NB4 (cell line): ENCODE measurements around the gene WASF3.

Source experiments
- POLR2A ChIP-seq: IDR thresholded peaks from 2 replicates; pipeline ENCODE4 v1.6.1; 2011; ENCODE audit warnings: mild to moderate bottlenecking; ENCODE audit not compliant: insufficient read length; ENCODE audit errors: extremely low read depth
- TF ChIP-seq, protein P1 (sequence below): IDR thresholded peaks from one replicate; pipeline ENCODE4 v1.5.1; 2012; ENCODE audit warnings: low read depth, low read length

DNA sequence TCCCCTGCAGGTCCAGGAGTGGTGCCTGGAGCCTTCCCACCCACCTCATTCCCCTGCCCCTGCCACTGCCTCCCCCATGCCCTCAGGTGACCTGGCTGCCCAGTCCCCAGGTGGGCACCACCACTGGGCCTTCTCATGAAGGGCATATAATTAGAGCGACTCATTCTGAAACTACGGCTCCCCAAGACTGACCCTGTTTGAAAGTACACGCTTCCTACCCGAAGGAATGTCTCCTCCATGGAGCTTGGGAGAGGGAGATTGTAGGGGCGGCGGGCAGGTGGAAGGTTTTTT, 150.5 kb downstream of the WASF3 start:
- no peak for TF ChIP-seq POLR2A
- TF ChIP-seq, protein P1, sequence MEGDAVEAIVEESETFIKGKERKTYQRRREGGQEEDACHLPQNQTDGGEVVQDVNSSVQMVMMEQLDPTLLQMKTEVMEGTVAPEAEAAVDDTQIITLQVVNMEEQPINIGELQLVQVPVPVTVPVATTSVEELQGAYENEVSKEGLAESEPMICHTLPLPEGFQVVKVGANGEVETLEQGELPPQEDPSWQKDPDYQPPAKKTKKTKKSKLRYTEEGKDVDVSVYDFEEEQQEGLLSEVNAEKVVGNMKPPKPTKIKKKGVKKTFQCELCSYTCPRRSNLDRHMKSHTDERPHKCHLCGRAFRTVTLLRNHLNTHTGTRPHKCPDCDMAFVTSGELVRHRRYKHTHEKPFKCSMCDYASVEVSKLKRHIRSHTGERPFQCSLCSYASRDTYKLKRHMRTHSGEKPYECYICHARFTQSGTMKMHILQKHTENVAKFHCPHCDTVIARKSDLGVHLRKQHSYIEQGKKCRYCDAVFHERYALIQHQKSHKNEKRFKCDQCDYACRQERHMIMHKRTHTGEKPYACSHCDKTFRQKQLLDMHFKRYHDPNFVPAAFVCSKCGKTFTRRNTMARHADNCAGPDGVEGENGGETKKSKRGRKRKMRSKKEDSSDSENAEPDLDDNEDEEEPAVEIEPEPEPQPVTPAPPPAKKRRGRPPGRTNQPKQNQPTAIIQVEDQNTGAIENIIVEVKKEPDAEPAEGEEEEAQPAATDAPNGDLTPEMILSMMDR, result no peak
